Right atrium auricular region (tissue), 2 donors: Measurements from ENCODE around the gene BANP. TPM values are rescaled to one million over a fixed set of nuclear protein-coding genes. Genes with fewer than 3 reads are reported as not detected.
"Not testable (repeated sequence)": the region's sequence is repeated elsewhere in the genome, so short reads cannot be mapped to it uniquely, and the experiment has no call there.

Source experiments
- DNase-seq: peaks from one replicate; pipeline ENCODE4 v3.0.0-alpha.2; 2019; ENCODE audit warnings: low spot score
- H3K27ac ChIP-seq, 2 donors: fragments of 200-600 bp; sonication (generic); 1 replicate in 1 of 2; 2 replicates in 1 of 2; pipeline ENCODE4 v1.5.1; 2016 to 2019
- H3K27me3 ChIP-seq, 2 donors: fragments of 200-600 bp; sonication (generic); one replicate each; pipeline versions ENCODE4 v1.5.1 to v1.6.0; 2017 to 2019
- H3K36me3 ChIP-seq: fragments of 200-600 bp; sonication (generic); one replicate; pipeline ENCODE4 v1.5.1; 2016
- H3K4me1 ChIP-seq, 2 donors: fragments of 200-600 bp; sonication (generic); one replicate each; pipeline versions ENCODE4 v1.5.1 to v1.6.0; 2017 to 2019
- H3K4me3 ChIP-seq, 2 donors: fragments of 200-600 bp; sonication (generic); 1 replicate in 1 of 2; 2 replicates in 1 of 2; pipeline ENCODE4 v1.5.1; 2017 to 2019; ENCODE audit warnings: mild to moderate bottlenecking in 1 of 2, moderate library complexity in 1 of 2
- H3K9me3 ChIP-seq, 2 donors: fragments of 200-600 bp; sonication (generic); one replicate each; pipeline ENCODE4 v1.5.1; 2019
- total RNA-seq, 2 donors: library from RNA; depleted of rRNA; stranded (reverse); fragments of >200 nt; gene quantifications; one replicate each; pipeline ENCODE4 v1.1.0, GENCODE V29; 2016
- TF ChIP-seq, protein P1 (sequence below), 2 donors: fragments of 200-600 bp; sonication (generic); IDR thresholded peaks; one replicate each; pipeline ENCODE4 v1.5.1; 2019; ENCODE audit warnings: antibody characterized with exemption in 2 of 2

Gene BANP
- total RNA-seq, 2 donors from 2014 or later: 10.4 to 14.4 TPM

DNA sequence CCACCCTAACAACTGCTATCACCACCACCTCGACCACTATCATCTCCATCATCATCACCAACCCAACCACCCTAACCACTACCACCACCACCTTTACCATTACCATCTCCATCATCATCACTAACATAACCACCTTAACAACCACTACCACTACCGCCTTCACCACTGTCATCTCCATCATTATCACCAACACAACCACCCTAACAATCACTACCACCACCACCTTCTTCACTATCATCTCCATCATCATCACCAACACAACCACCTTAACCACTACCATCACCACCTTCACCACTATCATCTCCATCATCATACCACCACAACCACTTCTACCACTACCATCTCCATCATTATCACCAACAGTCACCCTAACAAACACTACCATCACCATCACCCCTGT lies 101.4 kb downstream of the BANP start:
- H3K27me3 ChIP-seq: no peaks in the 10 kb centered on the region
- DNase-seq: no peak
- H3K27ac ChIP-seq: no peak overlapping the region
- no peak overlapping the region for H3K4me3 ChIP-seq
- TF ChIP-seq, protein P1, sequence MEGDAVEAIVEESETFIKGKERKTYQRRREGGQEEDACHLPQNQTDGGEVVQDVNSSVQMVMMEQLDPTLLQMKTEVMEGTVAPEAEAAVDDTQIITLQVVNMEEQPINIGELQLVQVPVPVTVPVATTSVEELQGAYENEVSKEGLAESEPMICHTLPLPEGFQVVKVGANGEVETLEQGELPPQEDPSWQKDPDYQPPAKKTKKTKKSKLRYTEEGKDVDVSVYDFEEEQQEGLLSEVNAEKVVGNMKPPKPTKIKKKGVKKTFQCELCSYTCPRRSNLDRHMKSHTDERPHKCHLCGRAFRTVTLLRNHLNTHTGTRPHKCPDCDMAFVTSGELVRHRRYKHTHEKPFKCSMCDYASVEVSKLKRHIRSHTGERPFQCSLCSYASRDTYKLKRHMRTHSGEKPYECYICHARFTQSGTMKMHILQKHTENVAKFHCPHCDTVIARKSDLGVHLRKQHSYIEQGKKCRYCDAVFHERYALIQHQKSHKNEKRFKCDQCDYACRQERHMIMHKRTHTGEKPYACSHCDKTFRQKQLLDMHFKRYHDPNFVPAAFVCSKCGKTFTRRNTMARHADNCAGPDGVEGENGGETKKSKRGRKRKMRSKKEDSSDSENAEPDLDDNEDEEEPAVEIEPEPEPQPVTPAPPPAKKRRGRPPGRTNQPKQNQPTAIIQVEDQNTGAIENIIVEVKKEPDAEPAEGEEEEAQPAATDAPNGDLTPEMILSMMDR (IDR thresholded peaks at IDR 0.05): no peak
- peaks cover 19% of the 10 kb centered on the region for H3K36me3 ChIP-seq
- H3K9me3 ChIP-seq: no peaks in the 10 kb centered on the region
- no peaks in the 10 kb centered on the region for H3K4me1 ChIP-seq

DNA sequence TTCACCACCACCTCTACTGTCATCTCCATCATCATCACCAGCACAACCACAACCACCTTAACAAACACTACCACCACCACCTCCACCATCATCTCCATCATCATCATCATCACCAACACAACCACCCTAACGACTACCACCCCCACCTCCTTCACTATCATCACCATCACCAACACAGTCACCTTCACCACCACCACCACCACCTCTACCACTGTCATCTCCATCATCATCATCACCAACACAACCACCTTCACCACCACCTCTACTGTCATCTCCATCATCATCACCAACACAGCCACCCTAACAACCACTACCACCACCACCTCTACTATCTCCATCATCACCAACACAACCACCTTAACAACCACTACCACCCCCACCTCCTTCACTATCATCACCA lies 102.2 kb downstream of the BANP start:
- H3K4me1 ChIP-seq, H3K9me3 ChIP-seq, H3K4me3 ChIP-seq, DNase-seq, H3K27ac ChIP-seq, H3K27me3 ChIP-seq: not testable (repeated sequence)
- H3K36me3 ChIP-seq: peaks cover 19% of the 10 kb centered on the region

DNA sequence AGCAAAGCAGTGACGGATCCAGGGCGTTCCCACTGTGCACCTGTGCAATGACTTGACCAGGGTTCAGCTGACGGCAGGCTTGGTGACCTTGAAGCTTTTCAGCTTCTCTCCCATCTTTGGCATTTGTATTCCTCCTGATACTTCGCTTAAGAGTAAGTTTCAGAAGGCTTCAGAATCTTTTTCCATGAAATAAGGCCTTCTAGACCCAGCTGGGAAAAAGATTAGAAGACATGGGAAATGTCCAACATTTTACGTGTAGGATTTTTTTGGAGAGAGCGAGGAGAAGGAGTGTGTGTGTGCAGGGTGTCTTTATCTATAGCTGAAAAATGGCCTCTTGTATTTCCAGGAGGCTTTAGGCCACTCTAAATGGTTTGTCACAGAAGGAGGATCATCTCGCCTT lies 104.1 kb downstream of the BANP start:
- H3K27me3 ChIP-seq: no peaks in the 10 kb centered on the region
- TF ChIP-seq, protein P1 (IDR thresholded peaks at IDR 0.05): no peak
- H3K27ac ChIP-seq: no peak overlapping the region
- H3K9me3 ChIP-seq: no peaks in the 10 kb centered on the region
- no peak overlapping the region for H3K4me3 ChIP-seq
- DNase-seq: no peak
- no peaks in the 10 kb centered on the region for H3K4me1 ChIP-seq
- H3K36me3 ChIP-seq: peaks cover 17% of the 10 kb centered on the region

DNA sequence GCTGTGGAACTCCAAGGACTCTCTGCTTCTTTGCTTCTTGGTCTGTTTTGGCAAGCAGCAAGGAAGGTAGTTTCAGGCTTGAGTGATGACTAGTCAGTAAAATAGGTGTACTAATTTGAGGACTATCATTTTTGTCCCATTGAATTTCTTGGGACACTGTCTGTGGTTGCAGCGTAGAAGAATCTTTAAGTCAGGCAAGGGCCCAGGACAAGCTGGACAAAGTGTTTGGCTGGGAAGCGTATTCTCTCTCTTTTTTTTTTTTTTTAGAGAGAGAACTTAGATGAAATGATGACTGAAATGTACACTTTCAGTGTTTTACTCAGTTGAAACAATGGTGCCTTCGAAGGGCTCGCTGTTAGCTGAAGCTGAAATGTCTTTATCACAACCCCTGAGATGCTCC lies 105.0 kb downstream of the BANP start:
- Histone ChIP-seq H3K27ac (no peak overlapping the region), H3K4me1 (no peaks in the 10 kb centered on the region), H3K4me3 (no peak overlapping the region), H3K36me3 (peaks cover 12% of the 10 kb centered on the region), H3K27me3 (no peaks in the 10 kb centered on the region), H3K9me3 (no peaks in the 10 kb centered on the region)
- no peak for DNase-seq
- TF ChIP-seq, protein P1 (IDR thresholded peaks at IDR 0.05): no peak

- Histone ChIP-seq H3K27ac (no peak overlapping the region), H3K36me3 (peaks cover 12% of the 10 kb centered on the region), H3K27me3 (no peaks in the 10 kb centered on the region), H3K9me3 (no peaks in the 10 kb centered on the region), H3K4me1 (peaks cover 0 to 10% of the 10 kb centered on the region in 2 donors), H3K4me3 (no peak overlapping the region)
- DNase-seq: no peak
- TF ChIP-seq, protein P1 (IDR thresholded peaks at IDR 0.05): no peak
Observed at GRCh38 chr16:88057656-88058055, 106.4 kb downstream of the BANP start.

DNA sequence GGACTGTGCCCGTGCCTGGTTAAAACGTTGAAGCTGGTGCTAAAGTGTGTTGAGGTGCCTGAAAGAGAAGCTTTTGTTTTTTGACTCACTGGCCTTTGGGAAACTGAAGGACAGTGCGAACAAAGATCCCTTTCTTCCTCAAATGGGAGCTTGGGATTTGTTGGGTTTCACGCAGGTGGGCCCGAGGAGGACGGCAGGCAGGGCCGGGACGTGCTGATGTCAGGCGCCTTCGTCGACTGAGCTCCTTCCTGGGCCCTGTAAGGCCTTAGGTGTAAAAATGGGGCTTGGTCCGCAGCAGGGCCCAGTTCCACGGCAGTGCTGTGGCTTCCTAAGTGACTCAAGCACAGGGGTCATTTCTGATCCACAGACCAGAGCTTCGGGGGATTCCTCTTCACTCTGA lies 106.9 kb downstream of the BANP start:
- Histone ChIP-seq H3K27me3 (no peaks in the 10 kb centered on the region), H3K27ac (no peak overlapping the region), H3K4me3 (no peak overlapping the region), H3K4me1 (peaks cover 0 to 14% of the 10 kb centered on the region in 2 donors), H3K36me3 (peaks cover 12% of the 10 kb centered on the region), H3K9me3 (no peaks in the 10 kb centered on the region)
- TF ChIP-seq, protein P1 (IDR thresholded peaks at IDR 0.05): no peak
- no peak for DNase-seq
